HuH-7.5 (cell line): ENCODE measurements around the gene PXYLP1.

Experiments used
- DNase-seq: peaks from one replicate; pipeline ENCODE4 v3.0.0; 2011; ENCODE audit warnings: low spot score

Gene PXYLP1

GRCh38 chr3:141249041-141249440 lies 17.4 kb downstream of the PXYLP1 start:
- no peak for DNase-seq

- DNase-seq, result no peak
Observed at GRCh38 chr3:141250342-141250741, 18.7 kb downstream of the PXYLP1 start.

GRCh38 chr3:141250828-141251227 lies 19.2 kb downstream of the PXYLP1 start:
- no peak for DNase-seq

- no peak for DNase-seq
Observed at GRCh38 chr3:141253326-141253725, 21.7 kb downstream of the PXYLP1 start.

GRCh38 chr3:141253811-141254210 lies 22.2 kb downstream of the PXYLP1 start:
- no peak for DNase-seq

- no peak for DNase-seq
Observed at GRCh38 chr3:141255137-141255845, 23.7 kb downstream of the PXYLP1 start.

GRCh38 chr3:141255846-141256261 lies 24.2 kb downstream of the PXYLP1 start:
- no peak for DNase-seq

- no peak for DNase-seq
Observed at GRCh38 chr3:141256820-141257219, 25.2 kb downstream of the PXYLP1 start.

- no peak for DNase-seq
Observed at GRCh38 chr3:141257961-141258360, 26.3 kb downstream of the PXYLP1 start.

- DNase-seq, result no peak
Observed at GRCh38 chr3:141258973-141259372, 27.3 kb downstream of the PXYLP1 start.

GRCh38 chr3:141259821-141260629 lies 28.4 kb downstream of the PXYLP1 start:
- no peak for DNase-seq

GRCh38 chr3:141260630-141260927 lies 29.0 kb downstream of the PXYLP1 start:
- no peak for DNase-seq

- DNase-seq, result no peak
Observed at GRCh38 chr3:141261472-141262307, 30.1 kb downstream of the PXYLP1 start.

- no peak for DNase-seq
Observed at GRCh38 chr3:141262308-141262705, 30.7 kb downstream of the PXYLP1 start.

- no peak for DNase-seq
Observed at GRCh38 chr3:141266186-141266585, 34.6 kb downstream of the PXYLP1 start.

GRCh38 chr3:141266797-141267555 lies 35.4 kb downstream of the PXYLP1 start:
- DNase-seq, result no peak

- DNase-seq, result no peak
Observed at GRCh38 chr3:141267629-141268028, 36.0 kb downstream of the PXYLP1 start.

GRCh38 chr3:141268306-141268705 lies 36.7 kb downstream of the PXYLP1 start:
- no peak for DNase-seq

- DNase-seq, result no peak
Observed at GRCh38 chr3:141268791-141269190, 37.2 kb downstream of the PXYLP1 start.

GRCh38 chr3:141269961-141270360 lies 38.3 kb downstream of the PXYLP1 start:
- DNase-seq, result no peak

- DNase-seq, result peak; percentile 15
Observed at GRCh38 chr3:141271279-141272030, 39.8 kb downstream of the PXYLP1 start.
